Stimulated activated CD4-positive, alpha-beta T cell treated with anti-CD3 and anti-CD28 coated beads, Interleukin-4, amount 100 ng/mL, for 24 hours (primary cell): Measurements from ENCODE around the gene KLHL6.
A peak's percentile ranks its signal among the peaks of the same experiment; 100 is the strongest.
"Not testable (repeated sequence)": the region's sequence is repeated elsewhere in the genome, so short reads cannot be mapped to it uniquely, and the experiment has no call there.

ENCODE experiments used
- DNase-seq: peaks from one replicate; pipeline ENCODE4 v3.0.0-alpha.2; 2020

The KLHL6 gene

GRCh38 chr3:183484431-183485075 lies 71.0 kb downstream of the KLHL6 start:
- no peak for DNase-seq

GRCh38 chr3:183481582-183481981 lies 73.9 kb downstream of the KLHL6 start:
- DNase-seq, result peak; percentile 5

- DNase-seq, result no peak
Observed at GRCh38 chr3:183478501-183478900, 77.0 kb downstream of the KLHL6 start.

GRCh38 chr3:183477801-183478456 lies 77.6 kb downstream of the KLHL6 start:
- DNase-seq, result no peak

GRCh38 chr3:183475764-183476162 lies 79.7 kb downstream of the KLHL6 start:
- not testable (repeated sequence) for DNase-seq

- no peak for DNase-seq
Observed at GRCh38 chr3:183475016-183475763, 80.3 kb downstream of the KLHL6 start.

GRCh38 chr3:183473969-183474368 lies 81.5 kb downstream of the KLHL6 start:
- no peak for DNase-seq

- DNase-seq, result no peak
Observed at GRCh38 chr3:183472155-183472554, 83.4 kb downstream of the KLHL6 start.

GRCh38 chr3:183468424-183468823 lies 87.1 kb downstream of the KLHL6 start:
- no peak for DNase-seq

GRCh38 chr3:183466575-183466974 lies 88.9 kb downstream of the KLHL6 start:
- DNase-seq, result no peak

- DNase-seq, result not testable (repeated sequence)
Observed at GRCh38 chr3:183465710-183466109, 89.8 kb downstream of the KLHL6 start.

GRCh38 chr3:183464480-183464879 lies 91.0 kb downstream of the KLHL6 start:
- no peak for DNase-seq

- DNase-seq, result no peak
Observed at GRCh38 chr3:183460081-183461055, 95.1 kb downstream of the KLHL6 start.

- no peak for DNase-seq
Observed at GRCh38 chr3:183455089-183455488, 100.4 kb downstream of the KLHL6 start.

- no peak for DNase-seq
Observed at GRCh38 chr3:183454064-183454463, 101.4 kb downstream of the KLHL6 start.

- no peak for DNase-seq
Observed at GRCh38 chr3:183449791-183450190, 105.7 kb downstream of the KLHL6 start.

GRCh38 chr3:183449391-183449790 lies 106.1 kb downstream of the KLHL6 start:
- no peak for DNase-seq

- DNase-seq, result no peak
Observed at GRCh38 chr3:183448369-183449128, 107.0 kb downstream of the KLHL6 start.

GRCh38 chr3:183447206-183448001 lies 108.1 kb downstream of the KLHL6 start:
- peak; percentile 78 for DNase-seq

- no peak for DNase-seq
Observed at GRCh38 chr3:183446838-183447205, 108.7 kb downstream of the KLHL6 start.

GRCh38 chr3:183444748-183445147 lies 110.8 kb downstream of the KLHL6 start:
- DNase-seq, result no peak
